HepG2 (cell line): ENCODE data around the gene B3GALT5.

ENCODE experiments used
- ARHGAP35 ChIP-seq: sonication (generic); formaldehyde crosslinking; IDR thresholded peaks from 2 replicates; pipeline ENCODE4 v1.9.0; 2022; ENCODE audit warnings: mild to moderate bottlenecking, inconsistent platforms, moderate library complexity, missing genetic modification reagents, borderline replicate concordance
- CTCF ChIP-seq: sonication (generic); formaldehyde crosslinking; IDR thresholded peaks from 2 replicates; pipeline ENCODE4 v1.5.0; 2020; ENCODE audit warnings: mild to moderate bottlenecking, missing genetic modification reagents, moderate library complexity
- ETV6 ChIP-seq: sonication (generic); formaldehyde crosslinking; conservative IDR thresholded peaks from 2 replicates; pipeline ENCODE4 v1.4.0; 2020; ENCODE audit warnings: missing genetic modification reagents
- NFATC3 ChIP-seq: sonication (generic); formaldehyde crosslinking; IDR thresholded peaks from 2 replicates; pipeline ENCODE4 v1.5.1; 2020; ENCODE audit warnings: mild to moderate bottlenecking, missing genetic modification reagents
- POLR2G ChIP-seq: fragments of 200-400 bp; formaldehyde crosslinking; IDR thresholded peaks from 2 replicates; pipeline ENCODE4 v1.6.1; 2018; ENCODE audit warnings: mild to moderate bottlenecking, low read depth, low read length, moderate library complexity
- SOX13 ChIP-seq, 3 experiments: fragments of 450-650 bp in 1 of 3; sonication (generic) in 1 of 3; formaldehyde crosslinking in 1 of 3; IDR thresholded peaks in 2 of 3; conservative IDR thresholded peaks in 1 of 3; 2 replicates each; pipeline versions ENCODE4 v1.5.0 to v1.6.1; 2016 to 2020; ENCODE audit warnings: antibody characterized with exemption in 1 of 3, mild to moderate bottlenecking in 1 of 3, missing compliant biosample characterization in 1 of 3, missing genetic modification reagents in 1 of 3, moderate library complexity in 1 of 3
- YY1 ChIP-seq: IDR thresholded peaks from 2 replicates; pipeline ENCODE4 v1.6.1; 2011; ENCODE audit warnings: low read length, low read depth, moderate library complexity, mild to moderate bottlenecking; ENCODE audit not compliant: insufficient read depth, insufficient replicate concordance
- ZFX ChIP-seq: sonication (generic); formaldehyde crosslinking; IDR thresholded peaks from 2 replicates; pipeline ENCODE4 v1.4.0; 2020; ENCODE audit warnings: mild to moderate bottlenecking, low read depth, missing genetic modification reagents, moderate library complexity
- ZNF572 ChIP-seq: sonication (generic); formaldehyde crosslinking; IDR thresholded peaks from 2 replicates; pipeline ENCODE4 v1.5.1; 2020; ENCODE audit warnings: mild to moderate bottlenecking, missing genetic modification reagents

- TF ChIP-seq ZFX (CRISPR knock-in tag) (no peak), ARHGAP35 (CRISPR knock-in tag) (no peak), CTCF (no peak), NFATC3 (no peak), ZNF572 (no peak), SOX13 (IDR thresholded peaks at IDR 0.05) (no peak), SOX13 (CRISPR knock-in tag; conservative IDR thresholded peaks at IDR 0.05 in 1 of 2, IDR thresholded peaks at IDR 0.05 in 1 of 2) (no peak), YY1 (no peak), POLR2G (no peak), ETV6 (CRISPR knock-in tag) (no peak)
These were observed 61.0 kb downstream of the B3GALT5 start for GRCh38 chr21:39673736-39674135.
